Right ventricle myocardium superior (tissue), 1 donor: ENCODE results near the gene MSH2. TPM values are rescaled to one million over a fixed set of nuclear protein-coding genes. Genes with fewer than 3 reads are reported as not detected.
A peak's percentile ranks its signal among the peaks of the same experiment; 100 is the strongest.

Experiments used
- ATAC-seq: fragments of 200-7000 bp; cut with Tn5 transposase; one replicate; pipeline ENCODE4 v1.9.1; 2020; ENCODE audit warnings: mild to moderate bottlenecking; ENCODE audit not compliant: poor library complexity
- DNase-seq: peaks from one replicate; pipeline ENCODE4 v3.0.0-alpha.2; 2020
- intact Hi-C: fragments of 100-400 bp; cut with DNase I; formaldehyde crosslinking; loops from one replicate; pipeline ENCODE4 v1.11.2; 2022
- microRNA-seq: library from miRNA; unstranded; fragments of <30 nt; microRNA quantifications from one replicate; pipeline ENCODE4 v1.2.0, GENCODE V29; 2020
- total RNA-seq: library from RNA; stranded (reverse); fragmentation: NEBNext Ultra II Directional; extraction: Animal tissue kit (Norgen Biotek cat#: 25700); gene quantifications from one replicate; pipeline ENCODE4 v1.2.1, GENCODE V29; 2021
- donor health status: DM: no; HTN: yes; CAD: no; lungs with severe emphysema.

Gene MSH2
- total RNA-seq, 1 donor from 2014 or later, result 11.1 TPM

DNA sequence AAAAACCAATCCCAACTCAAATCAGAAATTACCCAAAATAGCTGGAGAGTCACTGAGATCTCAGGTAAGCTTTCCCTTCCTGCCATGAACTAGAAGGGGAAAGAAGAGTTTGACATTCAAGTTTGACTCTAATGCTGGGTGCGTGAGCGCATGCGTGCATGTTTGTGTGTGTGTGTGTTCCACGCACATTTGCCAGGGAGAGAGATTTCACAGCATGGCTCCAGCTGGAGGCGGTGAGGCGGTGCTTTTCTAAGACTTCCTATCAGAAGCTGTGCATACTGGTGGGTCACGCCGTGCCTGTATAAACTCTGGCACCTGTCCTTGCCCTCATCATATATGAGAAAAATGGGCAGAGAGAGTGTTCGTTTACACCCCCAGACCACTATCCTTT, 116.2 kb downstream of the MSH2 start:
- intact Hi-C loops, result no loop called here
- ATAC-seq, result no peak
- DNase-seq, result no peak

DNA sequence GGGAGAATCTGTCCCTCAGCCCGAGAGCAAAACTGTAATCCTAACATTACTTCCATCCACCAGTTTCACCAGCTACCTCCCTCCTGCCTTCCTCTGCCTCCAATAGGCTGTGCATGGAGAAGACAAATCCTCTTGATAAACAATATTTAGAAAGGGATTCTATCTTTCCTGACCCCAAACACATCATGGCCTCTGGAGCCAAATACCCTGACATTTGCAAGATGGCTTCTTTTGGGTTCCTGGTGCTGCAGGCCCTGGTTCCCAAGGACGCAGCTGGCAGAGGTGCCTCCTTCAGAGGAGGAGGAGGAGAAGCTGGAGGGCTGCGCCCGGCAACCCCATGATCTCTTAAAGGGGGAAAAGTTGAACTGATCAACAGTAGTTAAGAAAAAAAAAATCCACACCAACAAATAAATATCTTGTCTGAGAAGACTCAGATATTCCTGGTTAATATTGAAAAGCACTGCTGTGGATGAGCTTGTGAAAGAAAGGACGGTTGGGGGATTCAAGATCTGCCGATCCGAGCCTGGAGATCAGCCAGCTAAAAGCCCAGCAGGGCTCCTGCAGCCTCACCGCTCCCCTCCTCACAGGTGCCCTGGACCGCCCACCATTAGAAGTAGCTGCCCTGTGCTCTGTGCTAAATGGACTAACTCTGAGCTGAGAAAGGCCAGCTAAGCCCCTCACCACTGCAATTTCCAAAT, 116.8 kb downstream of the MSH2 start:
- ATAC-seq (no peak), DNase-seq (no peak)
- intact Hi-C loops, result no loop called here

DNA sequence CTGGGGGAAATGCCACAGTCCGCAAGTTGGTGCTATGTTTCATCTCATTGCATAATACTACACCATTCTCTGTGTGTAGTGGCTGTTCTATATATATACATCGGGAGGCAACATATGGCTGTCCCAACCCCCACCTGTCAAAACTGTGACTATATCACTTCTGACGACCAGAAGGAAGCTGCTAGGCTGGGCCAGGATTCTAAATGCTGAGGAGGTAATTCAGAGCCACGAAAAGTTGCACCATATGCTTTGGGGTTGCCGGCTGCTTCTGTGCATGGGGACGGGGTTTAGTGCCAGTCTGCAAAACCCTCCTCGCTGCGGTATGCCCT, 117.3 kb downstream of the MSH2 start:
- ATAC-seq, result no peak
- intact Hi-C loops, result no loop called here
- no peak for DNase-seq

- ATAC-seq (peak; percentile 84), DNase-seq (peak; percentile 67)
- intact Hi-C loops, result no loop called here
These were observed 118.1 kb downstream of the MSH2 start for GRCh38 chr2:47520825-47521665.

DNA sequence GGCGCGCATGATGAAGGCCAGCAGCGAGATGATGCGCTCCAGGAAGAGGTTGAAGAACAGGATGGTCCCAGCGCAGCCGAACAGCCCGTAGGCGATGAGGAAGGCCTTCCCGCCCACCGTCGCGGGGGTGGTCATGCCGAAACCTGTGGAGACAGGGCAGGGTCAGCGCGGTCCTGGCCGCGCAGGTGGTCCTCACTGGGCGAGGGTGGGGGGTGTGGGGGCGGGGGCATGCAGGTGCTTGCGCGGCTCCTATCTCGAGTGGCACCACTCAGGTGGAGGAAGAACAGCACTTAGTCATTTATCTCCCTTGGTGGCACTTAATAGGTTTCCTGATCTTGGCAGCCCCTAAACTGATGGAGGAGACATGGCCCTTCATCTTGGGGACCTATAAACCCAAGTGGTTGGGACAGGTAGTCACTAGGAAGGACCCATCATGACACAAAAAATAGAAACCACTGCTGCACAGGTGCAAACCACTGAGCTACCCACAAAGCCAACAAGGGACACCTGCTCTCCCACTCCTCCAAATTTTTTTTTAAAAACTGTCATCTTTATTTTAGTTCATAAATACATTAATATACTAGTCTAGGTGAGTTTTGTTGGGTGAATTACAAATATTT, 118.8 kb downstream of the MSH2 start:
- ATAC-seq (no peak), DNase-seq (no peak)
- intact Hi-C loops, result no loop called here

DNA sequence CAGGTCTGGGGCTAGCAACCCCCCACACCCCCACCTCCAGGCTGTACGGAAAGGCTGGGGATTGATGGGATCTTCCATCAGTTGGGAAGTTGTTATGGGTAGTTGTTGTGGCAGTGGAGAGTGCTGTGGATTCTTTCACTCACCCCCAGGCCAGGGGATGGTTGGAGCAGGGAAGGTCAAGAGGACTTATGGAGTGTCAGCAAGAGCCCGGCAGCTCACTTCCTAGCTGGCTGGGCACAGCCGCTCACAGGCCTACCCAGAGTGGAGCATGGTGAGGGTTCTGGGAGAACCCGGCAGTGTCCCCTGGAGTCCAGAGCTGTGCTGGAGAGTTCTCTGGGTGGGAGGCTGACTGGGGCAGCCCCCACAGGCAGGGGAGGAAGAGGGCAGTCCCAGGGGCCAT, 122.2 kb downstream of the MSH2 start:
- DNase-seq (no peak), ATAC-seq (no peak)
- intact Hi-C loops, result no loop called here

DNA sequence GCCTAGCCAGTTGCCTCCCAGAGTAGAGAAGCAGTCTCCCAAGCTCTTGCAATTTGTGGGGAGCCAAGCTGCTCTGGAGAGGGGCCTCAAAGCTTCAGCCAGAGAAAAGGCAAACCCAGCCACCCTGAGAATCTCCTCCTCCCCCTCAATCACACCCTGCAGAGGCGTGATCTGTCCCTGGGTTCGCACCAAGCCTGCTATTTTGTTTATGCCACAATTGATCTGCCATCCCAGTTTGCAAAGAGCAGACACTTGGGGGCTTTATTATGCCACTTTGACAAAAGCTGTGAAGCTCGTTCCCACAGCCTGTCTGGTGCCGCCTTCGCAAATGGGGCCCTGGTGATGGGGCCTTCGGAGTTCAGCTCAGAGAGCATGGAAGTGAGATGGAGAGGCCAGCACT, 125.5 kb downstream of the MSH2 start:
- intact Hi-C loops, result no loop called here
- DNase-seq, result no peak
- no peak for ATAC-seq

GRCh38 chr2:47528874-47529273, 125.9 kb downstream of the MSH2 start:
- DNase-seq (no peak), ATAC-seq (no peak)
- intact Hi-C loops, result no loop called here

DNA sequence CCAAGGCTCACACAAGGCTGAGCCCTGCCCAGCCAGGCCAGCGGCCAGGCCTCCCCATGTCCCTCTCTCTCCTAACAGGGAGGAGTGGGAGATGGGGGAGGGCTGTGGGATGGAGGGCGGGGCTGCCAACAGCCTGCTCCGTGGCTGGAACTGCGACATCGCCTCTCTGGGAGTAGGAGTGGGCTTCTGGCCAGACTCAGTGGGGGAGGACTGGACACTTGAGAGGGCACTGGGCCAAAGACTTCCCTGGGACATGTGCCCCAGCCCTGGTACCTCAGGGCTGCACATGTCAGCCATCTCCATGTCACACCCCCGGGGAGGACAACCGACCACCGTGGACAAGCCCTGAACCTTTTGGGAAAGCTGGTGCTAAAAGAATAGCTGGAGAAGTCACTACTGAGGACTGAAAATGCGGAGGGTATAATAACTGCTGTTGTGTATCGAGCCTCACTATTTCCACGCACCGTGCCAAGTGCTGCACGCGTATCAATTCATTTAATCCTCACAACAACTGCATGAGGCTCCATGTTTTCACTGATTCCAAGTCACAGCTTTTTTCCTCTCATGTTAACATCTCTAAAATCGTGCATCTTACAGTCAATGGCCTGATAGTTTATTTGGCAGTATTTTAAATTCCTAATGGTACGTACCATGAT, 127.3 kb downstream of the MSH2 start:
- ATAC-seq (peak; percentile 36), DNase-seq (no peak)
- intact Hi-C loops, result no loop called here

DNA sequence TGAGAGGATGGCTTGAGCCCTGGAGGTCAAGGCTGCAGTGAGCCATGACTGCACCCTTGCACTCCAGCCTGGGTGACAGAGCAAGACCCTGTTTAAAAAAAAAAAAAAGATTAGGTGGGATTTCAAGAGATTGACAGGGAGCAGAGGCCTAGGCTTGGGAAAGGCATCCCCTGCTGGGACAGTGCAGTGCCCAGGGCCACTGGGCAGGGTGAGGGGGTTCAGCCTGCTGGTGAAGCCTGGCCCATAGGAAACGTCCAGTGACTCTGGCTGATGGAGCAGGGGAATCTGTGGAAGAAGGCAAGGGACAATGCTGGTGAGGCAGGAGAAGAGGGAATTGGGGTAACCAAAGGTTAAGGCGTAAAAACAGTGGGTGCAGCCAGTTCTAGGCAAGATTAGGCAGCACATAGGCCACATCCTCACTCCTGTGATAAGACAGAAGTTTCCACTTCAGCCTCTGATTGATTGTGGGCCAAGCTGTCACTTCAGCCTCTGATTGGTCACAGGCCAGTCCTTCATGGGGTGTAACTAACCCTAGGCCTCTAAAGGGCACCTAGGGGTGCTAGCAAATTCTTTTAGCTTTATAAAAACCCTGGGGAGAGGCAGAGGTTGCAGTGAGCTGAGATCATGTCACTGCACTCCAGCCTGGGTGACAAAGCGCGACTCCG, 128.6 kb downstream of the MSH2 start:
- intact Hi-C loops, result no loop called here
- ATAC-seq, result peak; percentile 83
- no peak for DNase-seq

Small RNA genes lying within 50 kb of the gene (microRNA-seq; reads per million reads assigned to microRNA genes)
- gene MIR559, result not detected

Other genes starting within 250 kb of the MSH2 start
- not detected for gene STPG4, start 247.8 kb upstream of the MSH2 start, total RNA-seq
- gene CALM2, start 226.6 kb upstream of the MSH2 start, total RNA-seq, result 510 TPM
- gene EPCAM, start 33.8 kb upstream of the MSH2 start, total RNA-seq, result not detected
- 0.13 TPM for gene KCNK12, start 167.8 kb downstream of the MSH2 start, total RNA-seq